Fibroblast of lung (primary cell): ENCODE data around the gene OPALIN.

Source experiments
- EZH2 ChIP-seq: IDR thresholded peaks from 2 replicates; pipeline ENCODE4 v1.5.1; 2012; ENCODE audit warnings: low read length, control low read depth, mild to moderate bottlenecking; ENCODE audit errors: missing control alignments
- TF ChIP-seq, protein P1 (sequence below), 2 donors: IDR thresholded peaks in 1 of 2; conservative IDR thresholded peaks in 1 of 2; 1 replicate in 1 of 2; 2 replicates in 1 of 2; pipeline ENCODE4 v1.5.1; 2011 to 2012; ENCODE audit warnings: low read length in 2 of 2, control low read depth in 1 of 2, inconsistent platforms in 1 of 2, low read depth in 1 of 2, mild to moderate bottlenecking in 1 of 2

GRCh38 chr10:96402417-96403305 lies 43.9 kb upstream of the OPALIN start:
- TF ChIP-seq, protein P1, sequence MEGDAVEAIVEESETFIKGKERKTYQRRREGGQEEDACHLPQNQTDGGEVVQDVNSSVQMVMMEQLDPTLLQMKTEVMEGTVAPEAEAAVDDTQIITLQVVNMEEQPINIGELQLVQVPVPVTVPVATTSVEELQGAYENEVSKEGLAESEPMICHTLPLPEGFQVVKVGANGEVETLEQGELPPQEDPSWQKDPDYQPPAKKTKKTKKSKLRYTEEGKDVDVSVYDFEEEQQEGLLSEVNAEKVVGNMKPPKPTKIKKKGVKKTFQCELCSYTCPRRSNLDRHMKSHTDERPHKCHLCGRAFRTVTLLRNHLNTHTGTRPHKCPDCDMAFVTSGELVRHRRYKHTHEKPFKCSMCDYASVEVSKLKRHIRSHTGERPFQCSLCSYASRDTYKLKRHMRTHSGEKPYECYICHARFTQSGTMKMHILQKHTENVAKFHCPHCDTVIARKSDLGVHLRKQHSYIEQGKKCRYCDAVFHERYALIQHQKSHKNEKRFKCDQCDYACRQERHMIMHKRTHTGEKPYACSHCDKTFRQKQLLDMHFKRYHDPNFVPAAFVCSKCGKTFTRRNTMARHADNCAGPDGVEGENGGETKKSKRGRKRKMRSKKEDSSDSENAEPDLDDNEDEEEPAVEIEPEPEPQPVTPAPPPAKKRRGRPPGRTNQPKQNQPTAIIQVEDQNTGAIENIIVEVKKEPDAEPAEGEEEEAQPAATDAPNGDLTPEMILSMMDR (conservative IDR thresholded peaks at IDR 0.05 in 1 of 2, IDR thresholded peaks at IDR 0.05 in 1 of 2; ENCODE audit: low read depth in 1 of 2, low read length in 2 of 2) = no peak
- TF ChIP-seq EZH2 = no peak
